ENCODE results near the gene CAMK2D.
A peak's percentile ranks its signal among the peaks of the same experiment; 100 is the strongest.
"Not testable (repeated sequence)": the region's sequence is repeated elsewhere in the genome, so short reads cannot be mapped to it uniquely, and the experiment has no call there.

Gene CAMK2D

DNA sequence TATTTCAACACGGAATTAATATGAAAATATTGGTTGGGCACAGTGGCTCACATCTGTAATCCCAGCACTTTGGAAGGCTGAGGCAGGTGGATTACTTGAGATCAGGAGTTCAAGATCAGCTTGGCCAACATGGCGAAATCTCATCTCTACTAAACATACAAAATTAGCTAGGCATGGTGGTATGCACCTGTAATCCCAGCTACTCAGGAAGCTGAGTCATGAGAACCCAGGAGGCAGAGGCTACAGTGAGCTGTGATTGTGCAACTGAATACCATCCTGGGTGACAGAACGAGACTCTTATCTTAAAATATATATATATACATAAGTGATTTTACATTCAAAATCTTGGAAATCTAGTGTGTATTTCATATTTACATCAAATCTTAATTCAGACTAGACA, 58.9 kb downstream of the CAMK2D start:
- not testable (repeated sequence) for H3K79me1 ChIP-seq (ENCODE audit: low read length); H3K4ac ChIP-seq (ENCODE audit: low read depth, low read length); H3K4me3 ChIP-seq (ENCODE audit: low read depth, low read length); H3K27me3 ChIP-seq (ENCODE audit: insufficient read depth, low read length); H3K27ac ChIP-seq (ENCODE audit: low read depth, low read length); H3K4me2 ChIP-seq (ENCODE audit: low read length); H3K18ac ChIP-seq (ENCODE audit: low read length); H4K8ac ChIP-seq (ENCODE audit: low read depth, low read length); H3K9me3 ChIP-seq (ENCODE audit: insufficient read depth, low read depth, low read length); H3K9ac ChIP-seq (ENCODE audit: low read length); H3K4me1 ChIP-seq (ENCODE audit: control insufficient read depth in 1 of 2, insufficient read depth in 2 of 2, low read length in 2 of 2); H2AK5ac ChIP-seq (ENCODE audit: low read length); H2BK120ac ChIP-seq (ENCODE audit: insufficient read depth, low read length, poor library complexity); H3K36me3 ChIP-seq (ENCODE audit: control insufficient read depth in 1 of 2, insufficient read depth in 2 of 2, low read length in 2 of 2); H3K23ac ChIP-seq (ENCODE audit: low read length); H2BK12ac ChIP-seq (ENCODE audit: low read length); H2BK5ac ChIP-seq (ENCODE audit: low read depth, low read length, poor library complexity); H3K14ac ChIP-seq (ENCODE audit: low read length); H2AFZ ChIP-seq (ENCODE audit: insufficient read depth, low read length, poor library complexity); H4K12ac ChIP-seq (ENCODE audit: low read depth, low read length); H4K91ac ChIP-seq (ENCODE audit: low read depth, low read length); H3K79me2 ChIP-seq (ENCODE audit: control insufficient read depth, insufficient read depth, low read length, poor library complexity)
- peak; percentile 25 to 62 for DNase-seq
- WGBS (ENCODE audit: extremely low coverage, insufficient coverage, insufficient read length): no CpG with 5 or more reads among the region's 3 CpGs

DNA sequence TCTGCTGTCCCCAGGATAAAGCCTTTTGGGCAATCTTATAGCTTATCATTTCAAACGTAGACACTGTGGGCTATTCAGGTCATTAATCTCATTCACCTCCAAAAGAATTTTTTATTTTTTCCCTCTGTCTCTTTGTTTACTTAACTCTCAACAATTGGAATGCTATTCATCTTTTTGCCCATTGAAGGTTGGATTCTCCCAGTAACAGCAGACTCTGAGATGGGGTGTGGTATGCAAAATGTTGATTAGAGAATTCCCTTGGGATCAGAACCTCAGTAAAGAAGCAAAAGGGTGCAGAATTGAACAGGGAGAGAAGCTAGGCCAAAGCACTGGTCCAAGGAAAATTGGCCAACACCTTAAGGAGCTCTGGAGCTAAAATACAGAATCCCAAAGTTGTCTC, 60.4 kb downstream of the CAMK2D start:
- Histone ChIP-seq H2BK120ac (ENCODE audit: insufficient read depth, low read length, poor library complexity) (no peak overlapping the region), H4K8ac (ENCODE audit: low read depth, low read length) (no peak overlapping the region), H4K91ac (ENCODE audit: low read depth, low read length) (no peak overlapping the region), H3K9me3 (ENCODE audit: insufficient read depth, low read depth, low read length) (no peaks in the 10 kb centered on the region), H4K12ac (ENCODE audit: low read depth, low read length) (no peak overlapping the region), H3K9ac (ENCODE audit: low read length) (no peak overlapping the region), H3K4me3 (ENCODE audit: low read depth, low read length) (no peak overlapping the region), H3K36me3 (ENCODE audit: control insufficient read depth in 1 of 2, insufficient read depth in 2 of 2, low read length in 2 of 2) (no peaks in the 10 kb centered on the region), H3K4me2 (ENCODE audit: low read length) (no peak overlapping the region), H2AFZ (ENCODE audit: insufficient read depth, low read length, poor library complexity) (no peak overlapping the region), H2BK5ac (ENCODE audit: low read depth, low read length, poor library complexity) (no peak overlapping the region), H3K27me3 (ENCODE audit: insufficient read depth, low read length) (no peaks in the 10 kb centered on the region), H3K14ac (ENCODE audit: low read length) (no peak overlapping the region), H2BK12ac (ENCODE audit: low read length) (no peak overlapping the region), H3K4me1 (ENCODE audit: control insufficient read depth in 1 of 2, insufficient read depth in 2 of 2, low read length in 2 of 2) (no peaks in the 10 kb centered on the region), H3K79me1 (ENCODE audit: low read length) (no peaks in the 10 kb centered on the region), H3K4ac (ENCODE audit: low read depth, low read length) (no peak overlapping the region), H3K18ac (ENCODE audit: low read length) (no peak overlapping the region), H3K79me2 (ENCODE audit: control insufficient read depth, insufficient read depth, low read length, poor library complexity) (no peaks in the 10 kb centered on the region), H3K27ac (ENCODE audit: low read depth, low read length) (no peak overlapping the region), H3K23ac (ENCODE audit: low read length) (no peak overlapping the region), H2AK5ac (ENCODE audit: low read length) (no peak overlapping the region)
- DNase-seq: no peak
- WGBS (ENCODE audit: extremely low coverage, insufficient coverage, insufficient read length): no CpG with 5 or more reads among the region's 1 CpG

DNA sequence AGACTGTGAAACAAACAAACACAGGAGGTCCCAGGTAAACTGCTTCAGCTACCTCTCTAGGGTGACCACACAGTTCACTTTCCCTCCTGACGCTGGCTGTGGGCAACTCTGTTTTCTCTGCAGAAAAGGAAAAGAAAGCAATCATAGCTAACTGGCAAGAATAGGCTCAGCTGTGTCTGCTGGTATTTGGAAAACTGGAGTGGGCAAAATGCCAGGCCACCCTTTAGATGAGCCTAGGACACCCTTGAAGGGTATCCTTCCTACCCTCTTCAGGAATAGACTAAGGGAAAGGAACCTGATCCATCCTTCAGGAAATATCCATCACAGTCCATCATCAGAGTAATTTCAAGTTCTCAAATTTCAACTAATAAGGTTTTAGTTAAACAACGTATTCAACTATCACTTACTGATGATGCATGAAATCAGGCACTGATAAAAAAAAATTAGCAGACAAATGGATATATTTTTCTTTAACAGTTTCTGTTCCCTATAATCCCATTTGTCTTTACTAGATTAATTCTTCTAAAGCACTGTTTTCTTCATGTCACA, 60.9 kb downstream of the CAMK2D start:
- Histone ChIP-seq H3K27ac (ENCODE audit: low read depth, low read length) (no peak overlapping the region), H3K27me3 (ENCODE audit: insufficient read depth, low read length) (no peaks in the 10 kb centered on the region), H3K14ac (ENCODE audit: low read length) (no peak overlapping the region), H3K9me3 (ENCODE audit: insufficient read depth, low read depth, low read length) (no peaks in the 10 kb centered on the region), H2BK120ac (ENCODE audit: insufficient read depth, low read length, poor library complexity) (no peak overlapping the region), H2AFZ (ENCODE audit: insufficient read depth, low read length, poor library complexity) (no peak overlapping the region), H3K36me3 (ENCODE audit: control insufficient read depth in 1 of 2, insufficient read depth in 2 of 2, low read length in 2 of 2) (no peaks in the 10 kb centered on the region), H3K23ac (ENCODE audit: low read length) (no peak overlapping the region), H3K18ac (ENCODE audit: low read length) (peak overlapping the region; percentile 59), H3K79me2 (ENCODE audit: control insufficient read depth, insufficient read depth, low read length, poor library complexity) (no peaks in the 10 kb centered on the region), H3K79me1 (ENCODE audit: low read length) (no peaks in the 10 kb centered on the region), H3K4me2 (ENCODE audit: low read length) (no peak overlapping the region), H2BK5ac (ENCODE audit: low read depth, low read length, poor library complexity) (no peak overlapping the region), H2BK12ac (ENCODE audit: low read length) (no peak overlapping the region), H4K12ac (ENCODE audit: low read depth, low read length) (no peak overlapping the region), H2AK5ac (ENCODE audit: low read length) (no peak overlapping the region), H3K4me1 (ENCODE audit: control insufficient read depth in 1 of 2, insufficient read depth in 2 of 2, low read length in 2 of 2) (no peaks in the 10 kb centered on the region), H3K4me3 (ENCODE audit: low read depth, low read length) (no peak overlapping the region), H4K91ac (ENCODE audit: low read depth, low read length) (no peak overlapping the region), H4K8ac (ENCODE audit: low read depth, low read length) (no peak overlapping the region), H3K4ac (ENCODE audit: low read depth, low read length) (no peak overlapping the region), H3K9ac (ENCODE audit: low read length) (no peak overlapping the region)
- DNase-seq: no peak
- no CpG with 5 or more reads among the region's 2 CpGs for WGBS (ENCODE audit: extremely low coverage, insufficient coverage, insufficient read length)

DNA sequence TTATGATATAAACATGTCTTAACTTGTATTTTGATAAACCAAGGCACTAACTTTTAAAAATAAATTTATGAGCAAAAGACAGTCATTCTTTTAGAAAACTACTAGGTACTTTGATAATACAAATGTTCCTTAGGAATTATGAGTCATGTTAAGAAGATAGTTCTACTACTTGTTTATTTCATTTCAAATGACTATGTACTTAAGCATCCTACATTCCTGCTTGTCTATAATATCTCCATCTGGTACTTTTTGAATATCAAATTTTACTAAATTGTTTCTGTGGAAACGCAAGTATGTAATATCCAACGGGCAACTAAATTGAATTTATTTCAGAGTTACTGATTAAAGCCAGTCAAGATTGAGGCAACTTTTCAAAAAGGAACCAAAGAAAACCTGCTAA, 61.8 kb downstream of the CAMK2D start:
- no peak overlapping the region for H3K4me3 ChIP-seq (ENCODE audit: low read depth, low read length)
- no peak overlapping the region for H3K14ac ChIP-seq (ENCODE audit: low read length)
- H3K9me3 ChIP-seq (ENCODE audit: insufficient read depth, low read depth, low read length): no peaks in the 10 kb centered on the region
- H4K91ac ChIP-seq (ENCODE audit: low read depth, low read length): no peak overlapping the region
- no peak overlapping the region for H2BK120ac ChIP-seq (ENCODE audit: insufficient read depth, low read length, poor library complexity)
- H3K4me1 ChIP-seq (ENCODE audit: control insufficient read depth in 1 of 2, insufficient read depth in 2 of 2, low read length in 2 of 2): no peaks in the 10 kb centered on the region
- no peak overlapping the region for H3K27ac ChIP-seq (ENCODE audit: low read depth, low read length)
- H3K27me3 ChIP-seq (ENCODE audit: insufficient read depth, low read length): no peaks in the 10 kb centered on the region
- no peak overlapping the region for H4K8ac ChIP-seq (ENCODE audit: low read depth, low read length)
- no peak for DNase-seq
- H3K9ac ChIP-seq (ENCODE audit: low read length): no peak overlapping the region
- no peak overlapping the region for H2AFZ ChIP-seq (ENCODE audit: insufficient read depth, low read length, poor library complexity)
- H2AK5ac ChIP-seq (ENCODE audit: low read length): no peak overlapping the region
- H2BK12ac ChIP-seq (ENCODE audit: low read length): no peak overlapping the region
- no peaks in the 10 kb centered on the region for H3K79me1 ChIP-seq (ENCODE audit: low read length)
- H3K4me2 ChIP-seq (ENCODE audit: low read length): no peak overlapping the region
- no peaks in the 10 kb centered on the region for H3K79me2 ChIP-seq (ENCODE audit: control insufficient read depth, insufficient read depth, low read length, poor library complexity)
- H2BK5ac ChIP-seq (ENCODE audit: low read depth, low read length, poor library complexity): no peak overlapping the region
- no peak overlapping the region for H3K18ac ChIP-seq (ENCODE audit: low read length)
- H3K4ac ChIP-seq (ENCODE audit: low read depth, low read length): no peak overlapping the region
- no peaks in the 10 kb centered on the region for H3K36me3 ChIP-seq (ENCODE audit: control insufficient read depth in 1 of 2, insufficient read depth in 2 of 2, low read length in 2 of 2)
- H4K12ac ChIP-seq (ENCODE audit: low read depth, low read length): no peak overlapping the region
- no CpG with 5 or more reads among the region's 2 CpGs for WGBS (ENCODE audit: extremely low coverage, insufficient coverage, insufficient read length)
- no peak overlapping the region for H3K23ac ChIP-seq (ENCODE audit: low read length)

Measured in trophoblast cell (in vitro differentiated cells and primary cell).